Measurements from ENCODE around the gene FARP2.

GRCh38 chr2:241456546-241456945 lies 100.5 kb downstream of the FARP2 start:
- TF ChIP-seq TCF4 (CRISPR knock-in tag; IDR thresholded peaks at IDR 0.05; ENCODE audit: borderline replicate concordance) (no peak), PPARA (CRISPR knock-in tag; IDR thresholded peaks at IDR 0.05; ENCODE audit: borderline replicate concordance) (no peak), ARNTL (CRISPR knock-in tag; IDR thresholded peaks at IDR 0.05; ENCODE audit: borderline replicate concordance, low read depth) (no peak), ZNF70 (CRISPR knock-in tag; IDR thresholded peaks at IDR 0.05) (no peak)
